Measurements from ENCODE around the gene PKDCC.

Gene PKDCC, protein sequence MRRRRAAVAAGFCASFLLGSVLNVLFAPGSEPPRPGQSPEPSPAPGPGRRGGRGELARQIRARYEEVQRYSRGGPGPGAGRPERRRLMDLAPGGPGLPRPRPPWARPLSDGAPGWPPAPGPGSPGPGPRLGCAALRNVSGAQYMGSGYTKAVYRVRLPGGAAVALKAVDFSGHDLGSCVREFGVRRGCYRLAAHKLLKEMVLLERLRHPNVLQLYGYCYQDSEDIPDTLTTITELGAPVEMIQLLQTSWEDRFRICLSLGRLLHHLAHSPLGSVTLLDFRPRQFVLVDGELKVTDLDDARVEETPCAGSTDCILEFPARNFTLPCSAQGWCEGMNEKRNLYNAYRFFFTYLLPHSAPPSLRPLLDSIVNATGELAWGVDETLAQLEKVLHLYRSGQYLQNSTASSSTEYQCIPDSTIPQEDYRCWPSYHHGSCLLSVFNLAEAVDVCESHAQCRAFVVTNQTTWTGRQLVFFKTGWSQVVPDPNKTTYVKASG

DNA sequence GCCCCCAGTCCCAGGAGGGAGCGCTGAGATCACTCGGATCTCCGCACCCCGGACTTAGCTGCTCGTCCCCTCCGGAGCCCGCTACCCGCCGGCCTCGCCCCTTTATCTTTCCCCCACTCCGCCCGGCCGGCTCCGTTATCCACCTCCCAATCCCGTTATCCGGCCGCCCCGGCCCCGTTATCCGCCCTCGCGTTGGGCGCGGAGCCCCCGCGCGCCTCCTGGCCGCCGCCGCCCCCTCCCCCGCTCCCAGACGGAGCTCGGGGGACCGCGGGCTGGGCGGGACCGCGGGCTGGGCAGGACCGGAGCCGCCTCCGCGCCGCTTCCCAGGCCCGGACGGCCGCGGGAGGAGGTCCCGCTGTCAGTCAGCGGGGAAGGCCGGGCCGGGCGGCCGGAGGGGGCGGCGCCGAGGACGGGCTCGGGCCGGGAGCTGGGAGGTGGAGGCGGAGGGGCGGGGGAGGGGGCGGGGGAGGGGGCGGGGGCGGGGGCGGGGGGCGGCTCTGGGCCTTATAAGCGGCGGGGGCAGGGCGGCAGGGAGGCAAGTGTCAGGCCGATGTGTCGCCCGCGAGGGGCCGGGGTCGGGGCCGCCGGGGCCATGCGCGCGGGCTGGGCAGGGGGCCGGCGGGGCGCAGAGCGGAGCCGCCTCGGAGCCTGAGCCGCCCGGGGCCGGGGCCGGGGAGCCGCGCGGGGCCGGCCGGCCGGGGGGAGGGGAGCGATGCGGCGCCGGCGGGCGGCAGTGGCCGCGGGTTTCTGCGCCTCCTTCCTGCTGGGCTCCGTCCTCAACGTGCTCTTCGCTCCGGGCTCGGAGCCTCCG is at the start of gene PKDCC:
TSS of gene PKDCC (plus strand) at position 534 of the 811 bp plus-strand sequence. CDS start at position 713, 179 bp downstream.
- DNase-seq (ENCODE audit: low read depth in 2 of 2) = peak; percentile 73 to 78

DNA sequence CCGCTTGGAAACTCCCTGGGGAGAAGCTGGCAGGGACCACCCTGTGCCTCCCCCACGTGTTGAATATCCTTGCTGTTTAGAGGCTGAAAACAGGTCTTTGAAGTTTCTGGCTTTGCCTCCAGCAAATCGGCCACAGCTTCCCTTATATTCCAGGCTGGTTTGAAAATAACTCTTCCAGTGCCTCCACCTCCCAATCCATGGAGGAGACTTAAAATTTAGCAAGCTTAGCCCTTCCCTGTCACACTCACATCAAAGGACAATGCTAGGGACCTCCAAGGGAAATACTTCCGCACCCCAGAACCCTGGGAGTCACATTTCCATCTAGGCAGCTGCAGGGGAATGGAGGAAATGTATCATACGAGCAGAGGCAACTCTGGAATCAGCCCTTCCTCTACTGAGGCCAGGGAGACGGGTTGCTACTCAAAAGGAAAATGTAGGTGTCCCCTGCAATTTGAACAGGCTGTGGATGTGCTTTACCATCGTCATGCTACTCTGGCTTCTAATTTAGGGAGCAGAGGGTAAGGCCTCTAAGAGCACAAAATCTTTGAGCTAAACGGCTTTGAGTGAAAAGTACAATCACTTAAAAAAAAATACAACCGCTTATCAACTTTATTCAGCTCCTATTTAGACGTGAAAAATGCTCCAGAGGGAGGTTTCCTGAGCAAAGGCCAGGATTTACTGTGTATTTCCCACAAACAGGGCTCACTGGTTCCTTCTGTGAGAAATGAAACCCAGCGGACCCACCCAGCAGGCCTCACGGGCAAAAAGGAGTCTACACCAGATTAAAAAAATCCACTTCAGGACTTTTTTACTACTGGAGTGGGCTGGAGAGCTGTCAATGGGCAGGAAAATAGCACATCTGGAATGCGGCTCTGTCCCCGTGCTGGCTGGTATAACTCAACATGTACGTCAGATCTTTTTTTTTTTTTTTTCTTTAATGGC is 49.4 kb upstream of the PKDCC start:
- DNase-seq (ENCODE audit: low read depth in 2 of 2) = no peak

DNA sequence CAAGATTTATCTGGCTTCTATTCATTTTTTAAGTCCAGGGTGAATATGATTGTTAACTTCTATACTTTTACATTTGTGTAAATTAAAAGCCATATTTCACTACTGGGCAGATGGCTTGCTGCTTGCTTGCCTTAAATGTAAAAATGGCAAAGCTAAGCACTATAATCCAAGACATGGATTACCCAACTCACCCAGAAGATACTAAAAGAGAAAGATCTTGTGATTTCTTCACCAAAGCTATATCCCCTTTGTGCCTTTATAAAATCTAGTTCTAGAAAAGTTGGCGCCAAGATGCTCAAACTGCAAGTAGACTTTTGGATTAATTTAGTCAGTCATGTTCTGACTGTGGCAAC is 48.7 kb upstream of the PKDCC start:
- DNase-seq (ENCODE audit: low read depth in 2 of 2) = no peak

DNA sequence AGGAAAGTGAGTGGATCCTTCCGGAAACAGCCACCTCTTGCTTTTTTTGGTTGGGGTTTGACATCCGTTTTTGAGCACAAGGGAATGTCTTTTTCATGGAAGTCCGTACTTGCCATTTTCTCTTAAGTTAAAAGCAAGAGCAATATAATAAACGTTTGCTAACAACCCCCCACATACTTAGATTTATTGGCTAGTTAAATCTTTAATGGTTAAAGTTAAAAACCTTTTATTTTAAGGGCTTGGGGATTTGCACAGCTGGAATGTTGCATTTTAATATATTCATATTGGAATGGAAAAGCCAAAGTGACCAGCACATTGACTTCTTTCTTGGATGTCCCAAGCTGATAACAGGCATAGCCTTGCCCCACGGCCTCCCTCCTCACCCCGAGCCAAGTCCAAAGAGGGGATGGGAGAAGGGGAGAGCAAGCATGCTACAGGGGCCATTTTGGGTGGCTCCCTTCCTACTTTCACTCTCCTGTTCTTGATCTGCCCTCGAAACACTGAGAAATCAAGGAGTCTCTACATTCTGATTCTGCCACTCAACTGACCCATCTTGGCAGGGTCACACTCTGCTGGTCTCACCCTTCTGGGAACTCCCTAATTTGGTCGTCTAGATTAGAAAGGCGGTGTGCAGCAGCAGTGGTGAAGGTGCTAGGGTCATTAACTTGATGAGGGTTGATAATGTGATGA is 48.1 kb upstream of the PKDCC start:
- DNase-seq (ENCODE audit: low read depth in 2 of 2) = no peak

DNA sequence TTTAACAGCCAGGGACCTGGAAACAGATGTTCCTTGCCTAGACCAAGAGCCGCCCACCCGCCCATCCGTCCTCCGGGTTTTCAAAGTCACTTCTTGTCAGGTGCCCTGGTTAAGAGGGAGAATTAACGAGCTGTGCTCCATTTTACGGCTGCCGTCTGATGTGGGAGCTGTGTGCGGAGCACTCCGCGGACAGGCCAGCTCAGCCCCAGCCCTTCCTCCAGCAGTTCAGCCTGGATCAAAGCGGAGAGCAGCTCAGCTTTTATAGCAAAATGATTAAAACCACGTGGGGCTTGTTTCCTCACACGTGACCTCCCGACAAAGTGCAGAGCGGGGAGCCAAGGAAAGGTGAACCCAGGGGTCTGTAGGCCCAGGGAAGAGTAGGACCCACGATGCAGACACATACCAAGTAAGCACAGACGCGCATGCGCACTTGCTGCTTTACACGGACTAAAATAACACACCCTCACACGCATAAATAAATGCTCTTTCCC is 46.1 kb upstream of the PKDCC start:
- DNase-seq (ENCODE audit: low read depth in 2 of 2) = no peak

DNA sequence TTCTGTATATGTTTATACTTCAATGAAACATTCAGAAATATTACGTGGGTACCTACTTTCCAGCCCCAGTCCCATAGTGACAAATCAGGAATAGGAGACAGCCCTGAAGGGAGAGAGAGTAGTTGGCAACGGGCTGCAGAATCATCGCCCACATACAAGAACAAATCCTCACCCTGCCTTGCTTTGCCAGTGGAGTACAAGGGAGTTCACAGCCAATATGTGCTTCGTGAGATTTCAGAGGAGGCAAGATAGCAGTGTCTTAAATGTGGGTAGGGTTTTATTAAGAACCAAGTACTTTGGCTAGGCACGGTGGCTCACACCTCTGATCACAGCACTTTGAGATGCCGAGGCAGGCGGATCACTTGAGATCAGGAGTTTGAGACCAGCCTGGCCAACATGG is 40.3 kb upstream of the PKDCC start:
- DNase-seq (ENCODE audit: low read depth in 2 of 2) = no peak

DNA sequence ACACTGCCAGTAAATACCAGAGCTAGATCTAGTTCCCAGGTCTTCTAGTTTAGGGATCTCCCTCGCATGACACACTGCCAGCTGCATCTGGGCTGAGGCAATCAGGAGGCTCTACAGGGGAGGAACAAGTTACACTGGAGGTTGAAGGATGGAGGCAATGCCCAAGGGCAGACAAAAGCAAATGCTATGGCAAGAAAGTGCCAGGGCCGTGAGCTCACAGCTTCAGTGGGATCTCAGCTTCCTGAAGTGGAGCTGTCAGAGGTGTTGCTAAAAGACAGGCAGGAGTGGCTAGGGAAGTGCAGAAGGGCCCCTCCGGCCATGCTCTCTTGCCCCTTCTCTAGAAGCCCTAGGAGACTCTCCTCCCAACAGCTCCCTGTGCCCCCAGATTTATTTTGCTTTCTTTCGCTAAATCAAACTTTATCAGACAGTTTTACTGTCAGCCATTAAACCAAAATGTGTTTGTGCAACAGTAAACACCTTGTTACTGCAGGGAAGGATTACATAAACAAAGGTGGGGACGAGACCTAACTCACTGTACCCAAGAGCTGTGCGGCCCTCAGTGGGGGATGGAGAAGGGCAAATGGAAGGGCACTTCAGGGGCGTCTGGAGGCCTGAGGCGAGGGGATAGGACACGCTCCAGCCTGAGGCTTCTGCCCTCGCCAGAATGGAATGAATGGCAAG is 39.4 kb upstream of the PKDCC start:
- DNase-seq (ENCODE audit: low read depth in 2 of 2) = peak in 1 of 2 experiments; percentile 20

DNA sequence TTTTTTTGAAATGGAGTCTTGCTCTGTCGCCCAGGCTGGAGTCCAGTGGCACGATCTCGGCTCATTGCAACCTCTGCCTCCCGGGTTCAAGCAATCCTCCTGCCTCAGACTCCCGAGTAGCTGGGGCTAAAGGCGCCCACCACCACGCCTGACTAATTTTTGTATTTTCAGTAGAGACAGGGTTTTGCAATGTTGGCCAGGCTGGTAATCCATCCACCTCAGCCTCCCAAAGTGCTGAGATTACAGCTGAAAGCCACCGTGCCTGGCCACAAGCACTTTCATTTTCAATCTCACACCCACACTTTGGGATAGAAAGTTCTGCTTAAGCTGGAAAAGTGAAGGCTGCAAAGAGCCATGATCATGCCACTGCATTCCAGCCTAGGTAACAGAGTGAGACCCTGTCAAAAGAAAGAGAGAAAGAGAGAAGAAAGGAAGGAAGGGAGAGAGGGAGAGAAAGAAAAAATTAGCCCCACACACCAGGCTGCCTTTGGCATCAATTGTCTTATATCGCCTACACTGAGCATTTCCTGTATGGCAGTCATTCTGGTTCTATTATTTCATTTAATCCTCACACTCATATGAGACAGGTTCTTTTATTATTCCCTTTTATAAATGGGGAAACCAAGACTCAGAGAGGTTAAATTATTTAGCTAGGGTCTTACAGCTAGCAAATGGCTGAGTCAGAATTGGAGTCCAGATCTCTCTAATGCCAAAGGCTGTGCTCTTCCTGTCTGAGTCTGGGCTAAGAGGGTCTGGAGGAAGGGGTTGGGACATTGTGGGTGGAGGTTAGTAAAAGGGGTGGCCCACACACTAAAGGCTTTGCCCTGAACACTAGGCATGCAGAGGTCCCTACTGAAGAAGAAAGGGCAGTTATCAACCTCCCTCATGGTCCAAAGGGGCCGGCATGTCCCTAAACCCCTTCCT is 37.9 kb upstream of the PKDCC start:
- no peak for DNase-seq (ENCODE audit: low read depth in 2 of 2)

DNA sequence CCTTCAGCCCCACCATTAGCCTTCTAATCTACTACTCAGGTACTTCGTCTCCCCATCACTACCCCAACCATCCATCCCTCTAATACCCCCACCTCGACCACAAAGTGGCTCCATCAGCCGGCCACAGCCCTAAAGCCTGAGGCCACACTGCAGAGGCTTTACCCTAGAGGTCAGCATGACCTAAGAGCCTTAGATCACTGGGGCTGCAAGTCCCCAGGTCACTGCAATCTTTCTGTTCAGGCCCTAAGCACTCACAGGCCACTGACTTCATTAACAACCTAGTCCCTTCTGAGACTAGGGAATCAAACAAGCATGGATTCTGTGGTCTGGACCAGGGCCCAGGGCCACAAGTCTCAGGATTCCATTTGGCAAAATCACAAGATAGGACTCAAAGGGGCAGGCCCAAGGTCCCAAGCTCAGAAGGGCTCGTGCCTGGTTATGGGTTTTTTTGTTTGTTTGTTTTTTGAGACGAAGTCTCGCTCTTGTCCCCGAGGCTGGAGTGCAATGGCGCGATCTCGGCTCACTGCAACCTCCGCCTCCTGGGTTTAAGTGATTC is 37.0 kb upstream of the PKDCC start:
- DNase-seq (ENCODE audit: low read depth in 2 of 2) = peak; percentile 70 to 76

DNA sequence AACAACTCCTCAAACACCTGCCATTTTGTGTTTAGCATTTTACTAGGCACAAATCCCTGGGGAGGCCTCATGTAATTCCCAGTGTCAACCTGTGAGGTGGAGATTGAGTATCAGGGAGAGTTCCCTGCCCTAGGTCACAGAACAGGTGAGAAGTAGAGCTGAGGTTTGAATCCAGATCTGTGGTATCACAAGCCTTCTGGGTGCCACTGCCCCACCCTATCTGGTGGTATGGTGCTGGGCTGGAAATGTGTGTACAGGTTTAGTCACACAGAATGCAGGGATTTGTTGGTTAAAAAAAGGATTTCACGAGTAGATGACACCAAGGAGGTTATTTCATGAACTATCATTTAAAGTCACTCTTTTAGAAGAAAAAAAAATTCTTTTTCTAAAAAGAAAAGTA is 35.7 kb upstream of the PKDCC start:
- DNase-seq (ENCODE audit: low read depth in 2 of 2) = no peak

DNA sequence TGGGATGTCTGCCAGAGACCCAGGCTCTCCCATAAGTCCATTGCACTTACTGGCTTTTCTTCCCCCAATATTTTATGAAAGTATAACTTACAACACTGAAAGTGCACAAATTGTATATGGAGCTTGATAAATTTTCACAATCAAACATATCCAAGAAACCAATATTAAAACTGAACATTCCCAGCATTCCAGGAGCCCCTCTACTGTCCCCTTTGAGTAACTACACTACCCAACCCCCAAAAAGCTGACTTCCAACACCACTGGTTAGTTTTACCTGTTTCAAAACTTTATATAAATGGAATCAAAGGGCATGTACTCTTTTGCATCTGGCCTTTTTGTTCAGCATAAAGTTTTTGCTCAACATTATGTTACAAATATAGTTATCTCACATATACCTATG is 35.2 kb upstream of the PKDCC start:
- no peak for DNase-seq (ENCODE audit: low read depth in 2 of 2)

DNA sequence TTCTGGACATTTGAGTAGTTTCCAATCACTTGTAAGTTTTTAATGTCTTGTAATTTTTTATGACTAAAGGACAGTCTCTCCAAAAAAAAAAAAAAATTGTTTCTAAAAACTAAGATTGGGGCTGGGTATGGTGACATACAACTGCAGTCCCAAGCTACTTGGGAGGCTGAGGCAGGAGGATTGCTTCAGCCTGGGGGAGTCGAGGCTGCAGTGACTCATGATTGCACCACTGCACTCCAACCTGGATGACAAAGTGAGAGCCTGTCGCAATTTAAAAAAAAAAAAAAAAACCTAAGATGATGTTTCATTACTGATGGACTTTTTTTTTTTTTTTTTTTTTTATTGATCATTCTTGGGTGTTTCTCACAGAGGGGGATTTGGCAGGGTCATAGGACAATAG is 34.4 kb upstream of the PKDCC start:
- DNase-seq (ENCODE audit: low read depth in 2 of 2) = no peak

DNA sequence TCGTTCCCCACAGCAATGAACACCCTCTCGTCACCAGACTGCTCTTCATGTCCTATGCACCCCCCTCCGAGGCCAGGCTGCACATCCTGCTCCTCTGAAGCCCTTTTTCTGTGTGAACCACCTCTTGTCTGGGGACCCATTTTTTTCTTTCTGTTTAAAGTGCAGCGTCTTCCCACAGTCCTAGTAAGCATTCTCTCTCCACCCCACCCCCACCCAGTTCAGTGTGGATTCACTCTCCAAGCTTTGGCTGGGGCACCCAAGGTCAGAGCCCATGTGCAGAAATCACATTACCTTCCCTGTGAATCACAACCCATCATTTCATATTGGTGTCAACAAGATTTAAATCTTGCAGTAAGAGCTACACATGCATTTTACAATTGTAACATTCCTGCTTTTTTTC is 26.4 kb upstream of the PKDCC start:
- DNase-seq (ENCODE audit: low read depth in 2 of 2) = peak; percentile 95

DNA sequence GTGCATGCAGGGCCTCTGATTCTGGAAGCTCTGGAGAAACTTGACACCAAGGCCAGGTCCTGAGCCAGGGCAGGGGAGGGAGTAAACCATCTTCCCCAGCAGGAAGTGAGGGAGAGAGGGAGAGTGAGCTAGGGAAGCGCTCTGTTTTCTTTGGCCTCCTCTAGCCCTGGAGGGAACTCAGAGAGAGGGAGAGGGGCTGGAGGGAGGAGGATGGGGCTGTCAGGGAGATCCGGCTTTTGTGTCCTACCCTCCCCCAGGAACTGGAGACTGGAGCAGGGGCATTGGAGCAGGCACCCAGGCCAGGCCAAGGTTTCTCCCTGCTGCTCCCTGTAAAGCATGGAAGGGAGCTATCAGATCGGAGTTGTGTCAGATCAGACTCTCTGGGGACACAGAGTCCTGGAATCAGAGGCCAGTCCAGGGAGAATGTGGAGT is 22.7 kb upstream of the PKDCC start:
- DNase-seq (ENCODE audit: low read depth in 2 of 2) = peak; percentile 37 to 51

DNA sequence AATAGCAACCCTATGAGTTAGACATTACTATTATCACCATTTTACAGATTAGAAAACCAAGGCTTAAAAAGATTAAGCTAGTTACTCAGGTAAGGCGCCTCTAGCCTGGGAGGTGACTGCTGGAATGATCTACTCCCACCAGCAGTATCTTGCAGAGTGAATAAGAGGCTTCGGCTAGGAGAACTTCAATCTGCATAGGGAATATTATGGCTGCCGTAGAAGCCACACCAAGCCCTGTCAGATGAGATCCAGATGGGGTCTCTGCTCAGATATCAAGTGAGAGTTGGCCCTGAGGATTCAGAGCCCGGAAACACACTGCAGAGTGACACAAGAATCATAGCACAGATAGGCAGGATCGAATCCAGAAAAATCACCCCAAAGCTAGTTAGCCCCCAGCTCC is 21.5 kb upstream of the PKDCC start:
- no peak for DNase-seq (ENCODE audit: low read depth in 2 of 2)

DNA sequence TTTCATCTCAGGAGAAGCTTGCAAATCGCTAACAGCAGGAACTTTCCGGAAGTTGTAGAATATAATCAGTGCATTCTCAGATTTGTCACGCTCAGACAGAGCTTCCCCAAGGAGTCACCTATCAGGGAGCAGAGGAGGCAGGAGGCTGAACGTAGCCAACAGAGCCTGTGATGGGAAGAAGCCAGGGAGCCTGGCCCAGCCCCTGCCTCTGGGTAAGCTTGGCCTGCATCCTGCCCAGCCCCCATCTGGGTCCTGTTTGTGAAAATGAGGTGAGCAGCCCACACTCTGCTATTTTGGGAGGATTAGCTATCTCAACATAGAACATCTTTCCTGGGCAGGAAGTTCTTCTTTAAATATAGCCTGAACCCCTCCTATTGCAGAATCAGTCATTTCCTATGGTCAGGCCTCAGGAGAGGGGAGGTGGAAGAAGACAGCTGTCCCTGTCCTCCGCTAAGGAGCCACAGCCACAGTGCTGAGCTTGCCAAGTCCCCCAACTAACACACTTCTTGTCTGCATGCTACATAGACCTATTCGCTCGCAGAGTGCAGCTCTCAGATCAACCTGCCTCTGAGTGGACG is 19.2 kb upstream of the PKDCC start:
- DNase-seq (ENCODE audit: low read depth in 2 of 2) = no peak

DNA sequence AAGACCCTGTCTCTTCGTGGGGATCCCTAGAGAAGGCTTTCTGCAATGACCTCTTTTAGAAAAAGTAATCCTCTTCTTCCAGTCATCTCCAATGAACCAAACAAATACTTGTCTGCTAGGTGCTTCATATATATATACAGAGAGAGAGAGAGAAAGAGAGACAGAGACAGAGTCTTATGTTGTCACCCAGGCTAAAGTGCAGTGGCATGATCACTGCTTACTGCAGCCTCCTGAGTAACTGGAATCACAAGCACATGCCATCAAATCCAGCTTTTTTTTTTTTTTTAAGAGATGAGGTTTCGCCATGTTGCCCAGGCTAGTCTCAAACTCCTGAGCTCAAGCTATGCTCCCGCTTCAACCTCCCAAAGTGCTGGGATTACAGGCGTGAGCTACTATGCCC is 18.6 kb upstream of the PKDCC start:
- DNase-seq (ENCODE audit: low read depth in 2 of 2) = no peak

DNA sequence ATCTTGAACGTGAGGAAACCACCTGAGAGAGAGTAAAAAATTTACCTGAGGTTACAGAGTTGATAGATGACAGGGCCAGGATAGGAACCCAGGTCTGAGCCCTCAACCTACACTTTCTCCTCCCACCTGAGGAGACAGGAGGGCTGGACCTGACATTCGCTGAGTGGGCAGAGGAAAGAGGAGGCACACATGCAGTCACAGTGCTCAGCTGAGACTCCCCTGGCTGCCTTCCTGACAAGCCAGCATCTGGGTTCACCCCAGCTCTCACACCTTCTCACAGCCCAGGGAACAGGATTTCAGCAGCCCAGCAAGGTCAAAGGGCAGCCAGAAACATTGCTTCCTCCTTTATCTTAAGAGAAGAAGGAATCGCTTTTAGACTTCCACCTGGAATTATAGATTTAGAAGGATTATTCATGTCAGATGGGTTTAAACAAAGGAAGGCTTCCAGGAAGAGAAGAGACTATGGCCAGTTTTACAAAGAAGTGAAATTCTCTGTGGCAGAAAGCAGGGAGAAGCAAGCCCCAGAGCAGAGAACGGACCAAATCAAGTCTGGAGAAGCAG is 18.1 kb upstream of the PKDCC start:
- no peak for DNase-seq (ENCODE audit: low read depth in 2 of 2)
